ENCODE measurements around the gene DBF4. TPM values are rescaled to one million over a fixed set of nuclear protein-coding genes. Genes with fewer than 3 reads are reported as not detected.
"Not testable (repeated sequence)": the region's sequence is repeated elsewhere in the genome, so short reads cannot be mapped to it uniquely, and the experiment has no call there.

Gene DBF4
- total RNA-seq, 6 donors from 2014 or later = 4.2 to 14.6 (median 8.6) TPM

DNA sequence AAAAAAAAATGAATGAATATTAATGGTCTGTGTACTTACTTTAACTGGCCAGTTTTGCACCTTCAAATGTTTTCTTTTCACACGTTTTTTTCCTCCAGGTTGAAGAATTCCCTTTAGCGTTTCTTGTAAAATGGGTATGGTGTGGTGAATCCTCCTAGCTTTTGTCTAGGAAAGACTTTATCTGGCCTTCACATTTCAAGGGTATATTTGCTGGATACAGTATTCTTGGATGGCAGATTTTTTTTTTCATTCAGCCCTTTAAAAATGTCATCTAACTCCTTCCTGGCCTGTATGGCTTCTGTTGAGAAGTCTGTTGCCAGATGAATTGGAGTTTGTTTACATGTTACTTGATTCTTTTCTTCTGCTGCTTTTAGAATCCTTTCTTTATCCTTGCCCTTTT lies 10.2 kb upstream of the DBF4 start:
- no peak overlapping the region for H3K27ac ChIP-seq
- no peaks in the 10 kb centered on the region for H3K27me3 ChIP-seq
- peaks cover 0 to 20% (median 12%) of the 10 kb centered on the region in 4 donors for H3K9me3 ChIP-seq
- ATAC-seq (ENCODE audit: low FRiP score in 2 of 2) (no peak), DNase-seq (no peak)
- no peak for TF ChIP-seq POLR2AphosphoS5 (IDR thresholded peaks at IDR 0.05)
- TF ChIP-seq, protein P1, sequence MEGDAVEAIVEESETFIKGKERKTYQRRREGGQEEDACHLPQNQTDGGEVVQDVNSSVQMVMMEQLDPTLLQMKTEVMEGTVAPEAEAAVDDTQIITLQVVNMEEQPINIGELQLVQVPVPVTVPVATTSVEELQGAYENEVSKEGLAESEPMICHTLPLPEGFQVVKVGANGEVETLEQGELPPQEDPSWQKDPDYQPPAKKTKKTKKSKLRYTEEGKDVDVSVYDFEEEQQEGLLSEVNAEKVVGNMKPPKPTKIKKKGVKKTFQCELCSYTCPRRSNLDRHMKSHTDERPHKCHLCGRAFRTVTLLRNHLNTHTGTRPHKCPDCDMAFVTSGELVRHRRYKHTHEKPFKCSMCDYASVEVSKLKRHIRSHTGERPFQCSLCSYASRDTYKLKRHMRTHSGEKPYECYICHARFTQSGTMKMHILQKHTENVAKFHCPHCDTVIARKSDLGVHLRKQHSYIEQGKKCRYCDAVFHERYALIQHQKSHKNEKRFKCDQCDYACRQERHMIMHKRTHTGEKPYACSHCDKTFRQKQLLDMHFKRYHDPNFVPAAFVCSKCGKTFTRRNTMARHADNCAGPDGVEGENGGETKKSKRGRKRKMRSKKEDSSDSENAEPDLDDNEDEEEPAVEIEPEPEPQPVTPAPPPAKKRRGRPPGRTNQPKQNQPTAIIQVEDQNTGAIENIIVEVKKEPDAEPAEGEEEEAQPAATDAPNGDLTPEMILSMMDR (IDR thresholded peaks at IDR 0.05) = no peak
- no peak for TF ChIP-seq EP300 (IDR thresholded peaks at IDR 0.05)
- no peak for TF ChIP-seq POLR2A (IDR thresholded peaks at IDR 0.05)
- H3K4me1 ChIP-seq = no peaks in the 10 kb centered on the region
- no peak overlapping the region for H3K4me3 ChIP-seq
- 96 to 98% methylated on average over 2 of the region's 2 CpGs for WGBS, 2 donors
- peaks cover 0 to 3% (median 0%) of the 10 kb centered on the region in 4 donors for H3K36me3 ChIP-seq

DNA sequence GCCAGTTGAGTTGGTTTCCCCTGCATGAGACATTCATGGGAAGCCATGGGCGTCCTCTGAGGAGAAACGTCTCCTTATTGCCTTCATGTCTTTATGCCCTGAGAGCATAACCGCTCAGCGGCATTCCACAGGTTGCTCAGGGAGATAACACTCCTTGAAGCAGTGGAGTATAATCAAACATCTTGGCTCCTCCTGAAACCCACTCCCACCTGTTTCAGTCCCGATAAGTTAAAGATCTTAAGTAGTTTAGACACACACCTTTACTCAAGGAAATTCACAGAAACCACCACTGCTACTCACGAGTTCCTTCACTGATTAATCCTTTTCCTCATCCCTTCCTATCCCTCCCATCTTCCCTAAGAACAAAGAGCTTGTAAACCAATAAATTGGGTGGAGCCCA lies 9.8 kb upstream of the DBF4 start:
- peaks cover 0 to 20% (median 12%) of the 10 kb centered on the region in 4 donors for H3K9me3 ChIP-seq
- H3K4me3 ChIP-seq; H3K27me3 ChIP-seq; H3K27ac ChIP-seq; H3K36me3 ChIP-seq; ATAC-seq (ENCODE audit: low FRiP score in 2 of 2); DNase-seq; H3K4me1 ChIP-seq: not testable (repeated sequence)
- 94 to 96% methylated on average over 6 of the region's 6 CpGs for WGBS, 2 donors

DNA sequence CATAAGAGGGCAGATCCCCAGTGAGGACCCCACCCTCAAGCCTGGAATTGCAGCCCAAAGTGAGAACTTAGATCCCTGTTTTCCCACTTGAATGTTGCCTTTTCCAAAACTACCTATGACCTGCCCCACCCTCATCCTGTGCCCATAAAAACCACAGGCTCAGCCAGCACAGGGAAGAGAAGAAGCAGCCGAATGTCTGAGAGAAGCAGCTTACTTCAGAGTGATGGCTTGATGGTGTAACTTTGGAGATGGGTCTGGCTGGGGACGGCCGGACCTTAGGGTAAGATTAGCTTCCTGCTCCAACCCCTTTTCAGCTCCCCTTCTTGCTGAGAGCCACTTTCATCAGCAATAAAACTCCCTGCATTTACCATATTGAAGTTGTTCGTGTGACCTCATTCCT lies 5.8 kb upstream of the DBF4 start:
- ATAC-seq (ENCODE audit: low FRiP score in 2 of 2) (no peak), DNase-seq (no peak)
- no peak overlapping the region for H3K27ac ChIP-seq
- H3K36me3 ChIP-seq = peaks cover 0 to 3% (median 0%) of the 10 kb centered on the region in 4 donors
- TF ChIP-seq POLR2AphosphoS5 (IDR thresholded peaks at IDR 0.05) (no peak), POLR2A (IDR thresholded peaks at IDR 0.05) (no peak), EP300 (IDR thresholded peaks at IDR 0.05) (no peak)
- TF ChIP-seq, protein P1 (IDR thresholded peaks at IDR 0.05) = no peak
- H3K4me3 ChIP-seq = no peak overlapping the region
- 95 to 100% methylated on average over 4 of the region's 4 CpGs for WGBS, 2 donors
- H3K4me1 ChIP-seq = peaks cover 10 to 21% (median 18%) of the 10 kb centered on the region in 4 donors
- peaks cover 0 to 20% (median 12%) of the 10 kb centered on the region in 4 donors for H3K9me3 ChIP-seq
- H3K27me3 ChIP-seq = no peaks in the 10 kb centered on the region

DNA sequence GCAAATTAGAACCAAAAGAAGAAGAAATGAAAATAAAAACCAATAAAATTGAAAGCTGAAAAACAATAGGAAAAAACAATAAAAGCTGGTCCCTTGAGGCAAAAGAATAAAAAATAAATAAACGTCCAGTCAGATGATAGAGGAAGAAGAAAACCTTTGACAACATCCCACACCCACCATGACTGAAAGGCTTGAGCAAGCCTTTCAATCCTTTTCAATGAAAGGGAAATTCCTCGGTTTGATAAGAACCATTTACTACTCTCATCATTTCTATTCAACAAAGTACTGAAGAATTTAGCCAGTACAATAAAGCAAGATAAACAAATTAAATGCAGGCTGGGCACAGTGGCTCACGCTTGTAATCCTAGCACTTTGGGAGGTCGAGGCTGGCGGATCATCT lies 3.9 kb upstream of the DBF4 start:
- TF ChIP-seq, protein P1 (IDR thresholded peaks at IDR 0.05) = no peak
- TF ChIP-seq POLR2A (IDR thresholded peaks at IDR 0.05) = no peak
- TF ChIP-seq EP300 (IDR thresholded peaks at IDR 0.05) = no peak
- TF ChIP-seq POLR2AphosphoS5 (IDR thresholded peaks at IDR 0.05) = no peak
- Histone ChIP-seq H3K27me3 (no peaks in the 10 kb centered on the region), H3K27ac (no peak overlapping the region), H3K9me3 (peaks cover 0 to 4% (median 0%) of the 10 kb centered on the region in 4 donors), H3K4me3 (no peak overlapping the region), H3K36me3 (peaks cover 0 to 3% (median 0%) of the 10 kb centered on the region in 4 donors), H3K4me1 (peaks cover 10 to 21% (median 18%) of the 10 kb centered on the region in 4 donors)
- no peak for ATAC-seq (ENCODE audit: low FRiP score in 2 of 2)
- no peak for DNase-seq
- 88 to 91% methylated on average over 5 of the region's 5 CpGs for WGBS, 2 donors

DNA sequence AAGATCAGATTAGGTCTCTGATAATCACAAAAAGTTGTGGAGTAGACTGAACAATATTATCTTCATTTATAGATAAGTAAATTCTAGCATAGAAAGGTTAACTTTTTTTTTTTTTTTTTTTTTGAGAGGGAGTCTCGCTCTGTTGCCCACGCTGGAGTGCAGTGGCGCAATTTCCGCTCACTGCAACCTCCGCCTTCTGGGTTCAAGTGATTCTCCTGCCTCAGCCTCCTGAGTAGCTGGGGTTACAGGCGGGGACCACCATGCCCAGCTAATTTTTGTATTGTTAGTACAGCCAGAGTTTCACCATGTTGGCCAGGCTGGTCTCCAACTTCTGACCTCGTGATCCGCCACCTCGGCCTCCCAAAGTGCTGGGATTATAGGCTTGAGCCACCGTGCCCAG lies 3.0 kb upstream of the DBF4 start:
- peak overlapping the region; percentile 52 to 93 (median 62) for H3K27ac ChIP-seq
- H3K4me1 ChIP-seq = peaks cover 17 to 29% (median 19%) of the 10 kb centered on the region in 4 donors
- H3K9me3 ChIP-seq; ATAC-seq (ENCODE audit: low FRiP score in 2 of 2); DNase-seq; H3K4me3 ChIP-seq; H3K36me3 ChIP-seq; H3K27me3 ChIP-seq: not testable (repeated sequence)
- 67 to 97% methylated on average over 10 of the region's 10 CpGs for whole genome bisulfite sequencing, 2 donors

DNA sequence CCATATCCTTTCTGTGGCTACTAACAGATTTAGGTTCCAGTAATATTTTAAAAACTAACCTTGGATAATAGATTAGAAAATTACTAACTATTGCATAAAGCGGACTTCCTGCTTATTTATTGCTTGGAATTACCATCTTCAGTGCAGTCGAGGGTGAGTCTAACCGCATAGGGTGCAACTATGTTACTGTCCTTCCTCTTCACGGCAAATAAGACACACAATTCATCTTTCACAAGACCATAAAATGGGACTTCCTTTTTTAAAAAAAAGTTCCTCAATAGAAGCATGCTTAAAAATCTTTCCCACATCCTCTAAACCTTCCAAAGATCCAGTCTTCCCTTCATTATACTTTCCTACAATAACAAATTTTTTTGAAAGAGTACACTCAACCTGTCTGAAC lies 2.2 kb upstream of the DBF4 start:
- no peak for ATAC-seq (ENCODE audit: low FRiP score in 2 of 2)

More for the DNA sequence above, 2.2 kb upstream of the DBF4 start:
- peaks cover 17 to 29% (median 19%) of the 10 kb centered on the region in 4 donors for H3K4me1 ChIP-seq
- H3K9me3 ChIP-seq = peaks cover 0 to 4% (median 0%) of the 10 kb centered on the region in 4 donors
- H3K27me3 ChIP-seq = no peaks in the 10 kb centered on the region
- WGBS, 2 donors = 40 to 49% methylated on average over 4 of the region's 4 CpGs
- TF ChIP-seq POLR2A (IDR thresholded peaks at IDR 0.05) = no peak
- TF ChIP-seq EP300 (IDR thresholded peaks at IDR 0.05) = no peak
- peak overlapping the region; percentile 52 to 93 (median 62) for H3K27ac ChIP-seq
- peak in 1 of 2 donors; percentile 33 for DNase-seq
- peak overlapping the region in 1 of 4 donors; percentile 82 for H3K4me3 ChIP-seq
- peaks cover 0 to 3% (median 0%) of the 10 kb centered on the region in 4 donors for H3K36me3 ChIP-seq

Data from upper lobe of left lung (tissue), 6 donors.